ENCODE data around the gene TARBP1.

- TF ChIP-seq POLR2A (IDR thresholded peaks at IDR 0.05): no peak
- TF ChIP-seq, protein P1, sequence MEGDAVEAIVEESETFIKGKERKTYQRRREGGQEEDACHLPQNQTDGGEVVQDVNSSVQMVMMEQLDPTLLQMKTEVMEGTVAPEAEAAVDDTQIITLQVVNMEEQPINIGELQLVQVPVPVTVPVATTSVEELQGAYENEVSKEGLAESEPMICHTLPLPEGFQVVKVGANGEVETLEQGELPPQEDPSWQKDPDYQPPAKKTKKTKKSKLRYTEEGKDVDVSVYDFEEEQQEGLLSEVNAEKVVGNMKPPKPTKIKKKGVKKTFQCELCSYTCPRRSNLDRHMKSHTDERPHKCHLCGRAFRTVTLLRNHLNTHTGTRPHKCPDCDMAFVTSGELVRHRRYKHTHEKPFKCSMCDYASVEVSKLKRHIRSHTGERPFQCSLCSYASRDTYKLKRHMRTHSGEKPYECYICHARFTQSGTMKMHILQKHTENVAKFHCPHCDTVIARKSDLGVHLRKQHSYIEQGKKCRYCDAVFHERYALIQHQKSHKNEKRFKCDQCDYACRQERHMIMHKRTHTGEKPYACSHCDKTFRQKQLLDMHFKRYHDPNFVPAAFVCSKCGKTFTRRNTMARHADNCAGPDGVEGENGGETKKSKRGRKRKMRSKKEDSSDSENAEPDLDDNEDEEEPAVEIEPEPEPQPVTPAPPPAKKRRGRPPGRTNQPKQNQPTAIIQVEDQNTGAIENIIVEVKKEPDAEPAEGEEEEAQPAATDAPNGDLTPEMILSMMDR (IDR thresholded peaks at IDR 0.05 in 4 of 5, conservative IDR thresholded peaks at IDR 0.05 in 1 of 5): no peak
These were observed 20.9 kb upstream of the TARBP1 start for GRCh38 chr1:234499943-234500245.

Data from gastrocnemius medialis (tissue), 4 donors.